Vagina (tissue), 2 donors: ENCODE results near the gene CABCOCO1.

ENCODE experiments used
- POLR2AphosphoS5 ChIP-seq, 2 donors: sonication (generic); formaldehyde crosslinking; IDR thresholded peaks; one replicate each; pipeline ENCODE4 v1.9.0; 2017; ENCODE audit warnings: antibody characterized with exemption in 2 of 2, mild to moderate bottlenecking in 2 of 2, low read depth in 1 of 2; ENCODE audit not compliant: insufficient read depth in 1 of 2
- TF ChIP-seq, protein P1 (sequence below), 3 experiments: fragments of 450-650 bp in 2 of 3; fragments of 200-600 bp in 1 of 3; sonication (generic) in 1 of 3; IDR thresholded peaks; one replicate each; pipeline ENCODE4 v1.5.1; 2017 to 2019; ENCODE audit warnings: antibody characterized with exemption in 3 of 3, mild to moderate bottlenecking in 2 of 3, moderate library complexity in 2 of 3

- TF ChIP-seq POLR2AphosphoS5 (IDR thresholded peaks at IDR 0.05; ENCODE audit: insufficient read depth in 1 of 2, low read depth in 1 of 2), result peak in 1 of 2 donors; percentile 56
- TF ChIP-seq, protein P1, sequence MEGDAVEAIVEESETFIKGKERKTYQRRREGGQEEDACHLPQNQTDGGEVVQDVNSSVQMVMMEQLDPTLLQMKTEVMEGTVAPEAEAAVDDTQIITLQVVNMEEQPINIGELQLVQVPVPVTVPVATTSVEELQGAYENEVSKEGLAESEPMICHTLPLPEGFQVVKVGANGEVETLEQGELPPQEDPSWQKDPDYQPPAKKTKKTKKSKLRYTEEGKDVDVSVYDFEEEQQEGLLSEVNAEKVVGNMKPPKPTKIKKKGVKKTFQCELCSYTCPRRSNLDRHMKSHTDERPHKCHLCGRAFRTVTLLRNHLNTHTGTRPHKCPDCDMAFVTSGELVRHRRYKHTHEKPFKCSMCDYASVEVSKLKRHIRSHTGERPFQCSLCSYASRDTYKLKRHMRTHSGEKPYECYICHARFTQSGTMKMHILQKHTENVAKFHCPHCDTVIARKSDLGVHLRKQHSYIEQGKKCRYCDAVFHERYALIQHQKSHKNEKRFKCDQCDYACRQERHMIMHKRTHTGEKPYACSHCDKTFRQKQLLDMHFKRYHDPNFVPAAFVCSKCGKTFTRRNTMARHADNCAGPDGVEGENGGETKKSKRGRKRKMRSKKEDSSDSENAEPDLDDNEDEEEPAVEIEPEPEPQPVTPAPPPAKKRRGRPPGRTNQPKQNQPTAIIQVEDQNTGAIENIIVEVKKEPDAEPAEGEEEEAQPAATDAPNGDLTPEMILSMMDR (IDR thresholded peaks at IDR 0.05), result no peak
Measured at GRCh38 chr10:61781969-61782403, 119.3 kb downstream of the CABCOCO1 start.
